Inflammatory macrophage treated with lipopolysaccharide for 1 hour (primary cell): ENCODE results near the gene HNRNPL.

Source experiments
- DNase-seq, 2 donors: peaks; one replicate each; pipeline ENCODE4 v3.0.0-alpha.2; 2020 to 2022

HNRNPL gene

GRCh38 chr19:38843175-38843758 lies 6.5 kb downstream of the HNRNPL start:
- no peak for DNase-seq

GRCh38 chr19:38842439-38843174 lies 7.2 kb downstream of the HNRNPL start:
- no peak for DNase-seq

GRCh38 chr19:38841787-38842438 lies 7.9 kb downstream of the HNRNPL start:
- DNase-seq: no peak

GRCh38 chr19:38841180-38841766 lies 8.5 kb downstream of the HNRNPL start:
- no peak for DNase-seq

- no peak for DNase-seq
Observed at GRCh38 chr19:38840583-38840968, 9.2 kb downstream of the HNRNPL start.

GRCh38 chr19:38839816-38840582 lies 9.8 kb downstream of the HNRNPL start:
- no peak for DNase-seq

GRCh38 chr19:38838986-38839761 lies 10.6 kb downstream of the HNRNPL start:
- no peak for DNase-seq

- DNase-seq: no peak
Observed at GRCh38 chr19:38838208-38838985, 11.4 kb downstream of the HNRNPL start.

- no peak for DNase-seq
Observed at GRCh38 chr19:38837656-38838121, 12.1 kb downstream of the HNRNPL start.

- DNase-seq: no peak
Observed at GRCh38 chr19:38836983-38837626, 12.7 kb downstream of the HNRNPL start.

GRCh38 chr19:38836159-38836982 lies 13.4 kb downstream of the HNRNPL start:
- no peak for DNase-seq

GRCh38 chr19:38834590-38834989 lies 15.2 kb downstream of the HNRNPL start:
- DNase-seq: no peak

- no peak for DNase-seq
Observed at GRCh38 chr19:38834104-38834490, 15.7 kb downstream of the HNRNPL start.

- no peak for DNase-seq
Observed at GRCh38 chr19:38833092-38833425, 16.7 kb downstream of the HNRNPL start.

GRCh38 chr19:38831142-38831605 lies 18.6 kb downstream of the HNRNPL start:
- DNase-seq: peak; percentile 54 to 72

GRCh38 chr19:38830039-38830733 lies 19.6 kb downstream of the HNRNPL start:
- DNase-seq: peak; percentile 10 to 11

- peak; percentile 62 to 81 for DNase-seq
Observed at GRCh38 chr19:38829203-38829602, 20.6 kb downstream of the HNRNPL start.

- no peak for DNase-seq
Observed at GRCh38 chr19:38826856-38827551, 22.8 kb downstream of the HNRNPL start.
